Glutamatergic neuron (in vitro differentiated cells): Measurements from ENCODE around the gene TMEM108. TPM values are rescaled to one million over a fixed set of nuclear protein-coding genes. Genes with fewer than 3 reads are reported as not detected.

Experiments used
- DNase-seq: peaks from one replicate; pipeline ENCODE4 v3.0.0; 2022
- H3K27ac Mint-ChIP-seq: one replicate; pipeline ENCODE4 v1.8.0; 2020; ENCODE audit warnings: mild to moderate bottlenecking, mixed read lengths, inconsistent platforms; ENCODE audit not compliant: unreplicated experiment
- H3K27me3 Mint-ChIP-seq: one replicate; pipeline ENCODE4 v1.8.0; 2020; ENCODE audit warnings: mild to moderate bottlenecking, moderate library complexity, mixed read lengths, inconsistent platforms; ENCODE audit not compliant: unreplicated experiment
- H3K36me3 Mint-ChIP-seq: one replicate; pipeline ENCODE4 v1.8.0; 2020; ENCODE audit warnings: mild to moderate bottlenecking, mixed read lengths, inconsistent platforms; ENCODE audit not compliant: unreplicated experiment
- H3K4me1 Mint-ChIP-seq: one replicate; pipeline ENCODE4 v1.8.0; 2020; ENCODE audit warnings: mild to moderate bottlenecking, low read depth, mixed read lengths, inconsistent platforms; ENCODE audit not compliant: unreplicated experiment
- H3K4me3 Mint-ChIP-seq: one replicate; pipeline ENCODE4 v1.8.0; 2020; ENCODE audit warnings: mild to moderate bottlenecking, mixed read lengths, inconsistent platforms; ENCODE audit not compliant: unreplicated experiment
- H3K9me3 Mint-ChIP-seq: one replicate; pipeline ENCODE4 v1.8.0; 2020; ENCODE audit warnings: mild to moderate bottlenecking, moderate library complexity, mixed read lengths, inconsistent platforms; ENCODE audit not compliant: unreplicated experiment
- CTCF ChIP-seq: fragments of 200-600 bp; sonication (generic); IDR thresholded peaks from one replicate; pipeline ENCODE4 v1.5.0; 2021; ENCODE audit not compliant: partially characterized antibody, unreplicated experiment
- total RNA-seq: library from RNA; stranded (reverse); fragmentation: NEBNext Ultra II Directional; extraction: Animal tissue kit (Norgen Biotek cat#: 25700); gene quantifications from one replicate; pipeline ENCODE4 v1.2.1, GENCODE V29; 2021; ENCODE audit not compliant: unreplicated experiment

The TMEM108 gene
- total RNA-seq, 1 donor from 2014 or later: 9.0 TPM

GRCh38 chr3:133258358-133258757, 220.2 kb downstream of the TMEM108 start:
- no peak for DNase-seq
- Mint-ChIP-seq H3K27me3 (no peaks in the 10 kb centered on the region), H3K9me3 (peaks cover 1% of the 10 kb centered on the region), H3K36me3 (no peaks in the 10 kb centered on the region), H3K4me3 (no peak overlapping the region), H3K4me1 (no peaks in the 10 kb centered on the region), H3K27ac (no peak overlapping the region)
- no peak for TF ChIP-seq CTCF

GRCh38 chr3:133259767-133260166, 221.6 kb downstream of the TMEM108 start:
- H3K4me3 Mint-ChIP-seq: no peak overlapping the region
- no peak for TF ChIP-seq CTCF
- no peak for DNase-seq
- H3K27ac Mint-ChIP-seq: no peak overlapping the region
- H3K36me3 Mint-ChIP-seq: no peaks in the 10 kb centered on the region
- no peaks in the 10 kb centered on the region for H3K4me1 Mint-ChIP-seq
- H3K9me3 Mint-ChIP-seq: peaks cover 1% of the 10 kb centered on the region
- no peaks in the 10 kb centered on the region for H3K27me3 Mint-ChIP-seq

- Mint-ChIP-seq H3K27ac (no peak overlapping the region), H3K4me3 (no peak overlapping the region), H3K27me3 (no peaks in the 10 kb centered on the region), H3K9me3 (no peaks in the 10 kb centered on the region), H3K36me3 (no peaks in the 10 kb centered on the region), H3K4me1 (no peaks in the 10 kb centered on the region)
- no peak for DNase-seq
- no peak for TF ChIP-seq CTCF
Measured at GRCh38 chr3:133262333-133262732, 224.1 kb downstream of the TMEM108 start.

GRCh38 chr3:133264920-133265319, 226.7 kb downstream of the TMEM108 start:
- H3K36me3 Mint-ChIP-seq: no peaks in the 10 kb centered on the region
- H3K4me3 Mint-ChIP-seq: no peak overlapping the region
- no peak for TF ChIP-seq CTCF
- H3K9me3 Mint-ChIP-seq: no peaks in the 10 kb centered on the region
- H3K4me1 Mint-ChIP-seq: peaks cover 11% of the 10 kb centered on the region
- no peak for DNase-seq
- H3K27me3 Mint-ChIP-seq: no peaks in the 10 kb centered on the region
- H3K27ac Mint-ChIP-seq: no peak overlapping the region

GRCh38 chr3:133268726-133269134, 230.5 kb downstream of the TMEM108 start:
- Mint-ChIP-seq H3K27me3 (peaks cover 2% of the 10 kb centered on the region), H3K4me3 (no peak overlapping the region), H3K4me1 (peaks cover 22% of the 10 kb centered on the region), H3K36me3 (no peaks in the 10 kb centered on the region), H3K9me3 (peaks cover 2% of the 10 kb centered on the region), H3K27ac (peak overlapping the region; percentile 40)
- TF ChIP-seq CTCF: no peak
- no peak for DNase-seq
